Purkinje cell (primary cell): ENCODE results near the gene CRYBG3. TPM values are rescaled to one million over a fixed set of nuclear protein-coding genes. Genes with fewer than 3 reads are reported as not detected.

Source experiments
- polyA plus RNA-seq: library from polyadenylated mRNA; unstranded; fragments of >200 nt; fragmentation: Nextera tagmentation; gene quantifications from 2 replicates; pipeline ENCODE4 v1.2.1, GENCODE V29; 2014

Gene CRYBG3
- 0.19 and 2.9 TPM in 2 replicates for polyA plus RNA-seq

DNA sequence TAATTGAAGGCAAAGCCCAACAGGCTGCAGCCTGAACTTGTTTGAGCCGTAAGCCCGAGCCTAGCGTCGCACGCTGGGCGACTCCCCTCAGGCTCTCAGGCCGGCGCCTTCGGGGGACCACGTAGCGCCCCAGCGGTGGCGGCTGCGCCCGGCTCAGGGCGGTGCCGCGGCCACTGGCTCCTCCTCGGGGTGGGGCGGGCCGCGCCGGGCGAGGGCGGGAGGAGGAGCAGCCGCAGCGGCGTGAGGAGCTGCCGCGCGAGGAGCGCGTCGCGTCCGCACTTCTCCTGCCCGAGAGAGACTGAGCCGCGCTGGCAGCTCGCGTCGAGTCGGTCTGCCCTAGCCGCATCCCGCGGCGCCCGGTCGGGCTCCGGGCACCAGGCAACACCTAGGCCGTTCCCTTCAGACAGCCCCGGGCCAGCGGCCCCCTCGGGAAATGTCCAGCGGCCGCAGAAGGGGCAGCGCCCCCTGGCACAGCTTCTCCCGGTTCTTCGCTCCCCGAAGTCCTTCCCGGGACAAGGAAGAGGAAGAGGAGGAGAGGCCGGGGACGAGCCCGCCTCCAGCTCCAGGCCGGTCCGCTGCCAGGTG lies at the start of gene CRYBG3:
Gene CRYBG3, plus strand, starts transcription at position 238 of the 585 bp plus-strand sequence. Its CDS starts 196 bp downstream, at position 434.

GRCh38 chr3:97971679-97972567 lies 150.1 kb downstream of the CRYBG3 start, which contains the start of gene RIOX2:
RIOX2 (minus strand) TSS chr3:97972431; CDS start chr3:97967593, 4,838 bp downstream.

Other genes starting within 250 kb of the CRYBG3 start
- gene ARL6, start 57.3 kb upstream of the CRYBG3 start, polyA plus RNA-seq, result 23.3 and 29.9 TPM in 2 replicates
- 22.9 and 46.7 TPM in 2 replicates for gene RIOX2, start 150.4 kb downstream of the CRYBG3 start, polyA plus RNA-seq
- not detected in 2 replicates for gene GABRR3, start 213.3 kb downstream of the CRYBG3 start, polyA plus RNA-seq